ENCODE data around the gene METTL26.

The METTL26 gene

DNA sequence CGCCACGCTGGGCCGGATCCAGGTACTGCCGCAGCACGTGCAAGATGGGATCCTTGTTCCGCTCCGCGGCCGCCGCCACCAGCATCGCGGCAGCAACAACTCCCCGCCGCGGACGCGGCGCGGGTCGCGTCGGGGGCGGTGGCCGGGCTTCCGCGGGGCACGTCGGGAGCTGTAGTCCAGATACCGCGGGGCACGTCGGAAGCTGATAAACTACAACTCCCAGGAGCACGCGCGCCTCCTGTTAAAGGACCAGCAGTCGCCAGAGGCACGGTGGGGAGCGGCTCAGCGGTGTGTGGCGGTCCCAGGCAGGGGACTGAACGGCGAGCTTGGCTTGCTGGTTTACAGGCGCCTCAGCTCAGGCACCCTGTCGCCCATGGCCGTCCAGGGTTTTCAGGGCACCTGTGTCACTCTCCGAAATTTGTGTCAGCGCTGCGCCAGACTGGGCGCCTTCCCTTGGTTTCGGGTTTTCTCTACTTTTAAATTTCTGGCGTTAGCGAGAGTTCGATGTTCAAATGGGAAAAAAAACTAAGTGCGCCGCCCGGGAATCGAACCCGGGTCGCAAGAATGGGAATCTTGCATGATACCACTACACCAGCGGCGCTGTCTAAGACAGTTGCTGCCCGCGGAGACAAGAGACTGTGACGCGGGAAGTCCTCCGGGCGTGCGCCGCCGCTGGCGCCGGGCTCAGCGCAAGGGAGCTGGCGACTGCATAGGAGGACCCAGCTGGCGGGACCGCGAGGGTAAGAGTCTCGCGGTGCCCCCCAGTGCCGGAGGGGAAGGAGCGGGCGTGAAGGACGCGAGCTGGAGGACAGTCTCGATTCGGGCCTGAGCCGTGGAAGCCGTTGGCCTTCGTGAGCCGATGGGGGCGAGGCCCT lies at the start of gene METTL26:
TSS of gene METTL26 (minus strand) at position 100 of the 875 bp plus-strand sequence. CDS start at position 85, 15 bp downstream.
- DNase-seq: peak; percentile 84 to 99 (median 95)

DNA sequence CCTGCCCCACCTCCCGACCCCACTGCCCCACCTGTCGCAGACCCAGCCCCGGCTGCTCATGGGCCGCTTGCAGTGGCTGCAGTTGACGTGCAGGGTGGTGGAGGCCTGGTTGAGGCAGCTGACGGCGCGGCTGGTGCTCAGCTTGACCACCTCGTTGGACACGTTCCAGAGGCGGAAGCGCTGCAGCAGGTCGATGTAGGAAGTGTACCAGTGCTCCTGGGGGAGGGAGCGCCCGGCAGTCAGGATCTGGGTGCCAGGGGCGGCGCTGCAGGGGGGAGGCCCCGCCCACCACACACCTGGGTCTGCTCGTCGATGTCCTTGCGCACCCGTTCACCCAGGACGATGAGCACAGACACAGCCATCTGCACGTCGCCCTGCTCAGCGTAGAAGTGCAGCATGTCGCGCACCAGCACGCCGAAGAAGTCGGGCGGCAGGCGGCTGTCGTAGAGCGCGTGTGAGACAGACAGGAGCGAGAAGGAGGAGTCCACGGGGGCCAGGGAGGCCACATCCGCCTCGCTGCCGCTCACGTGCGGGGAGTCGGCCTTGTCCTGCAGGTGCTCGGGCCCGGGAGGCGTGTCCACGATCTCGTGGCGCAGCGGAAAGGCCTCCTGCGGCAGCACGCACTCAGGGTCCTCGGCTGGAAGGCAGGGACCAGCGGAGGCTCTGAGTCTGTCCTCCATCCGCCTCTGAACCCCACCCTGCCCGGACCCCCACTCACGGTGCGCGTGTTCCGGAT lies 49.0 kb upstream of the METTL26 start:
- DNase-seq: no peak

DNA sequence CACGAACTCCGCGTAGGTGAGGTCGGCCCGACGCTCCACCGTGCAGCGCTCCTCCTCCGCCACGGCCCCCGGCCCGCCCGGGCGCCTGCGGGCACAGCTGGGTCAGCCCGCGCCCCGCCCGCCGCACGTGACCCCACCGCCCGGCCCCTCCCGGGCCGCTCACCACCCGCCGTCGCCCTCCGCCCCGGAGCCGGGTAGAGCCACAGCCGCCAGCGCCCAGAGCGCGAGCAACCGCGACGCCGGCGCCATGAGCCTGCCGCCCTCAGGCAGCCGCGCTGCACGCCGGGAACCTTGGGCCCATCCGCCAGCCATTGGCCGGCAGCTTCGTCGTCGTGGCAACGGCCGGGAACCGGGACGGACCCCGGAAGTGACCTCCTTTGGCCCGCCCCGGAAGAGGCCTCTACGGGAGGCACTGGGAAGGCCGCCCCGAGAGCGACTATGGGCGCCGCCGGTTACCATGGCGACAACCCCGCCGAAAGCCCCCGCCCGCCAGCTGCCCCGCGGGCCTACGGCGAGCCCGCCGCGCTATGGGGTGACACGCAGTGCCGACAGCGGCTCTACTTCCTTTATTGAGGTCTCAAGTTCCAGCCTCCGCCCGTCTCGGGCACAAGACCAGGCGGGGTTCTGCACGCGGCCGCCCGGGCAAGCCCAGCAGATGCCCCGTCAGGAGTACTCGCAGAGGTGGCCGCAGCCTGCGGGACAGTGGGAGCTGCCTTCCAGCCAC lies 48.1 kb upstream of the METTL26 start, which contains the start of gene JMJD8:
TSS of gene JMJD8 (minus strand) at position 264 of the 724 bp plus-strand sequence. CDS start at position 249, 15 bp downstream.
- DNase-seq: peak; percentile 48 to 98 (median 90)

DNA sequence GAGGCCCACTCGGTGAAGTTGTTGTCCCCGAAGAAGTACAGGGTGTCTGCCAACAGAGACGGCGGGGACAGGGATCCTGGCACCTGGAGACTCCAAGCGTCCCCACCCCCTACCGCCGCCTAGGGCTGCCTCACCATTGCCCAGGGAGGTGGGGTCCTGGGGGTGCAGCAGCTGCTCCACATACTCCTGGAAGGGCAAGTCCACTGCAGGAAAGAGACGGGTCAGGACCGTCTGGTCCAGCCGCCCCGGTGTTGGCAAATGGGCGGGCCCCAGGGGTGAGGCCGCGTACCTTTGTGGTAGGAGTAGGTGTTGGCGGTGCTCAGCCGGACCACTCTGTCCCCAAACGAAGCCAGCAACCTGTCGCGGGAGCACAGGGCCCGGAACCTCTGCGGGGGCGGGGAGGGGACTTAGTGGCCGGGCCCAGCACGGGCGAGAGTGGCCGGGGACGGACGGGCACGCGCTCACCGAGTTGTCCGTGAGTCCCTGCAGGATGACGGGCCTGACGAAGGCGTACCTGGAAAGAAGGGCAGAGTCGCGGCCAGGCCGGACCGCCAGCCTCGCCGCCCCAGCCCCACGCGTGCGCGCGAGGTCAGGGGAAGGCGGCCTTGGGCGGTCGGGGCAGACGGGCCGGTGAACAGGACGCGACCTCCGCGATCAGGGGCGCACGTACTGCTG lies 47.4 kb upstream of the METTL26 start:
- DNase-seq: no peak

DNA sequence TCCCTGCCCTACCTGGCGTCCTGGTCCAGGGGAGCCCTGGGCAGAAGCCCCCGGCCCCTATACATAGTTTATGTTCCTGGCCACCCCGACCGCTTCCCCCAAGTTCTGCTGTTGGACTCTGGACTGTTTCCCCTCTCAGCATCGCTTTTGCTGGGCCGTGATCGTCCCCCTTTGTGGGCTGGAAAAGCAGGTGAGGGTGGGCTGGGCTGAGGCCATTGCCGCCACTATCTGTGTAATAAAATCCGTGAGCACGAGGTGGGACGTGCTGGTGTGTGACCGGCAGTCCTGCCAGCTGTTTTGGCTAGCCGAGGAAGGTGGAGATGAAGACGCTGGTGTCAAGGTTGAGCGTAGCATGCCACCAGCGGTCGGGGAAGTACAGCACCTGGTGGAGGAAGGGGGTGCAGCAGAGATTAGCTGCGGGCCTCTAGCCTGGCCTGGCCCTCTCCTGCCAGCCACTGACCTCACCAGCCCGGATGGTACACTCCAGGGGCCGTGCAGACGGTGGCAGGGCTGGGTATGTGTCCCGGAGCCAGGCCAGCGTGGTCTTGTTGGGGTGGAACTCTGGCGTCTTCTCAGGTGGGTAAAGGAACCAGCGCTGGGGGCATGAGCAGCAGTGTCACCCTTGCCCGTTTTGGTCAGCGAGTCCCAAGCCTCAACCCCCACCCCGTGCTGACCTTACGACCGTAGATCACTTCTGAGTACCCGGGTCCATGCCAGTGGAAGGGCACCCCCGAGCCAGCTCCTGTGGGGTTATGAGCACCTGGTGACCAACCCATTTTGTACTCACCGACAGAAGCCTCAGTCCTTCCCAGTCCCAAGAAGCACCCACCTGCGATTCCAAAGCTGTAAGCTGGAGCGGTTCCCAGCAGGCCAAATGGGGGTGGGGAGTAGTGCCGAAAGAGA lies 46.6 kb upstream of the METTL26 start:
- DNase-seq: no peak

DNA sequence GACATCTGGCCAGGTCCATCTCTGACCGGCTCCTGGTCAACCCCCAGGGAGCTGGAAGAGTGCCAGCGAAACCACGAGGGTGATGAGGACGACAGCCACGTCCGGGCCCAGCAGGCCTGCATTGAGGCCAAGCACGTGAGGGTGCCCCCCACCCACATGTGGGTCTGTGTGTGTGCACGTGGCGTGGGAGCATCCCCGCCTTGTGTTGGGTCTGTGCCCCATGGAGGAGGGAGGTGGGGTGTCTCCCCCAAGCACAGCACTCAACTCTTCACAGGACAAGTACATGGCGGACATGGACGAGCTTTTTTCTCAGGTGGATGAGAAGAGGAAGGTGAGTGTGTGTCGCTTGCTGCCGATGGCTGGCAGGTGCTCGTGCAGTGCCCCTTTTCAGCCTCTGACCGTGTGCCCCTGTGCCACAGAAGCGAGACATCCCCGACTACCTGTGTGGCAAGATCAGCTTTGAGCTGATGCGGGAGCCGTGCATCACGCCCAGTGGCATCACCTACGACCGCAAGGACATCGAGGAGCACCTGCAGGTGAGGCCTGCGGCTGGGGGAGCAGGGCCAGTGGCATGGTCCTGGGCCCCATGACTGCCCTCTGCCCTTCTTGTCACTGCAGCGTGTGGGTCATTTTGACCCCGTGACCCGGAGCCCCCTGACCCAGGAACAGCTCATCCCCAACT lies 45.8 kb upstream of the METTL26 start:
- no peak for DNase-seq

DNA sequence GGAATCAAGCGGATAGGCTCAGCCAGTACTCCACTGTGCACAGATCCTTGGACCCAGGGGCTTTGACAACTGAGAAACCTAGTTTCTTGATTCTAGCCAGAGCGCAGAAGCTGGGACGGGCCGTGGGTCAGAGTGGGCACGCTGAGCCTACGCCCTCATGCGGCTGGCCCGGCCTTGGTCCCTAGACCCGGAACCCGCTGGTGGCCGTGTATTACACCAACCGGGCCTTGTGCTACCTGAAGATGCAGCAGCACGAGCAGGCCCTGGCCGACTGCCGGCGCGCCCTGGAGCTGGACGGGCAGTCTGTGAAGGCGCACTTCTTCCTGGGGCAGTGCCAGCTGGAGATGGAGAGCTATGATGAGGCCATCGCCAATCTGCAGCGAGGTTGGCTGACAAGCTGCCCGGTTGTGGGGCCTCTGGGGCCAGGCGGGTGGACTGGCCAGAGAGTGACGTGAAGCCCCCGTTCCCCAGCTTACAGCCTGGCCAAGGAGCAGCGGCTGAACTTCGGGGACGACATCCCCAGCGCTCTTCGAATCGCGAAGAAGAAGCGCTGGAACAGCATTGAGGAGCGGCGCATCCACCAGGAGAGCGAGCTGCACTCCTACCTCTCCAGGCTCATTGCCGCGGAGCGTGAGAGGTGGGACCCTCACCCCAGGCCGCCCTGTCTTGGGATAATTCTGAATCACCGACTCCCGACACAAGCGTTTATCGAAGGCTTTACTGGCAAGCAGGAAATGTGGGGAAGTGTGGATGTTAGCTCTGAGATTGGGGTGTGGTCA lies 45.1 kb upstream of the METTL26 start:
- peak in 1 of 14 donors; percentile 40 for DNase-seq

DNA sequence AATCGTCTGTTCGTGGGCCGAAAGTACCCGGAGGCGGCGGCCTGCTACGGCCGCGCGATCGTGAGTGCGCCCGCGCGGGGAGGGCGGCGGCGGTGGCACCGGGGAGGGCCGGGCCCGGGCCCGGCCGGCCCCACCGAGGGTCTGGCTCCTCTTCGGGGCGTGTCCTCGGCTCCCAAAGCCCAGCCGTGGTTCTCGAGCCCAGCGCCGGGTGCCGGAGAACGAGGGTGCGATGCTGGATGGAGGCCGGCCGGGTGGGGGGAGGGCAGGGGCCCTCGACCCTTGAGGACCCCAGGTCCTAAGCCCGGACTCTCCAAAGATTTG lies 44.5 kb upstream of the METTL26 start:
- DNase-seq: no peak

DNA sequence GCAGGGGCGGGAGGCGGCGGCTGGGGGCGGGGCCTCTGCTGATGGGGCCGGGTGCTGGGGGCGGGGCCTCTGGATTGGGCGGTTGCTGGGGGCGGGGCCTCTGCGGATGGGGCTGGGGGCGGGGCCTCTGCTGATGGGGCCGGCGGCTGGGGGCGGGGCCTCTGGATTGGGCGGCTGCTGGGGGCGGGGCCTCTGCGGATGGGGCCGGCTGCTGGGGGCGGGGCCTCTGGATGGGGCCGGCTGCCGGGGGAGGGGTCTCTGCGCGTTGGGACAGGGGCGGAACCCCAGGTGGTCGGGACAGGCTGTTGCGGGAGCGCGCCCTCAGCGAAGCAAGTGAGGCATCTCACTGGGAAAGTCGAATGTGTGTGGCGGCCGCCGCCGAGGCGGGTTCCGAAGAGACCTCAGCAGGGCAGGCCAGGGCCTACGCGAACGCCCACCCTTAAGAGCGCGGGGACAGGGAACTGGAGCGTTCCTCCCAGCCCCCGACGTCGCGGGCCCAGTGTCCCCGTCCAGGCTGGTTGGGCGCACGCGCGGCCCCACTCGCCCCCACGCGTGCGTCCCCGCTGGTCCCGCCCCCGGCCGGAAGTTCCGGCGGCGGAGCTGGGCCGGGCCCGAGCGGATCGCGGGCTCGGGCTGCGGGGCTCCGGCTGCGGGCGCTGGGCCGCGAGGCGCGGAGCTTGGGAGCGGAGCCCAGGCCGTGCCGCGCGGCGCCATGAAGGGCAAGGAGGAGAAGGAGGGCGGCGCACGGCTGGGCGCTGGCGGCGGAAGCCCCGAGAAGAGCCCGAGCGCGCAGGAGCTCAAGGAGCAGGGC lies 43.9 kb upstream of the METTL26 start, which contains the start of gene STUB1:
TSS of gene STUB1 (plus strand) at position 597 of the 811 bp plus-strand sequence. CDS start at position 713, 116 bp downstream.
- DNase-seq: peak in 13 of 14 donors; percentile 47 to 91 (median 83)

DNA sequence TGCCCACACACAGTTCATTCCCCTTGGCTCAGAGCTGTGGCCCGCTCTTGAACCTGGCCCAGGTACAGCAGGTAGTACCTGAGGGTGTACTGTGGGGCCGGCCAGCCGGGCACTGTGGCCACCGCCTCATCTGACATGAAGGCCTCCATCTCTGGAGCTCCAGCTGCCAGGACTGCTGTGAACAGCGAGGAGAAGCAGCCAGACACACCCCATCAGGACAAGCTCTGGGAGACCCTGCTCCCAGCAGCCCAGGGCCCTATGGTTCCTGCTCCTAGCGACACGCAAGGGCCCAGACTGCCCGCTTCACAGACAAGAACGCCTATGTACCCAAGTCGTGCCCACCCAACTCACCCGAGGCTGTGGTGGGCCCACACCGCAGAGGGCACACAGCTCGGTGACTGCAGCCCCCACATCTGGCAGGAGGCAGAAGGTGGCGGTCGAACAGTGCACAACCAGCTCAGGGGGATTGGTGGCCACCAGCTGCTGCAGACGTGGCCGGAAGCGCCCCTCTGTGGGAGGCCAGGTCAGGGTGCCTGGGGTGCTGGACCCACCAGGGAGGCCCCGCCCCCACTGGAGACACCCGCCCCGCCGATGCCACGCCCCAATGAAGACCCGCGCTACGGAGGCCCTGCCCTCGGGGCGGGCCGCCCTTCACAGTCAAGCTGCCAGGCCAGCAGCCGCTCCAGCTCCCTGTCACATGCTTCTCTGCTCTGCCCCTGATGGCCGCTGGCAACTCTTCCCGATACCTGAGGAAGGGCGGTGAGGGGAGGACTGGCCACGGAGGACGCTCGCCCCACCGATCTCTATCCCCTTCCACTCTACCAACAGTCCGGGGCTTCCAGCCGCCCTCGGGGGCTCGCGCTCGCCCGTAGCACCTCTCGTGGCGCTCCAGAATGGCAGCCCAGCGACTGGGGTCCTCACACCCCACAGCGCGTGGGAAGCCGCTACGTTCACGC lies 43.0 kb upstream of the METTL26 start:
- DNase-seq: peak in 7 of 14 donors; percentile 41 to 82 (median 71)

DNA sequence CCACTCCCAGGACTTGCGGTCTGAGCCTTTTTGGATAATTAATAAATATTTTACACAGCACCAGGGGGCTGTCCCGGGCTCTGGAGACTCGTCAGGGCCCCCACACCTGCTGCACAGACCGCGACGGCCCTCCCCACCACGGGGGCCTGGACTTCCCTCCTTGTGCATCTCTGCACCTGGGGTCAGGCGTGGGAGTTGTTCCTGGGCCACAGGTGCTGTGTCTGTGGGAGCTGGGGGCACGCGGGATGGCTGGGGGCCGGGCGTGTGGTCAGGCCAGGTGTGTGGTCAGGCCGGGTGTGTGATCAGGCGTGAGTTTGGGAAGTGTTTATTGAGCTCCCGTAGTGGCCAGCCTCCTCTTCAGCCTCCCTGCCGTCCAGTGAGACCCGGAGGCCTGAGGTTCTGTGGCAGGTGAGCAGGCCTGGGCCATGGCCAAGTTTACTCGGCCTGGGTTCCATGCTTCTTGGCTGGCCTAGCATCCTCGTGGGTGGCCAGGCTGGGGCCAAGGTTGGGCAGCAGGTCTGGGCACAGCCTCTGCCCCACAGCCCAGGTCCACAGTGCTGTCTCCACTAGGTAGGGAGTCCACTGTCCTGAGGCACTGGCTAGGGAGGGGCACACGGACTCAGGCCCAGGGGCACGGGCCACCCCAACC lies 42.2 kb upstream of the METTL26 start:
- DNase-seq: peak in 1 of 14 donors; percentile 66

DNA sequence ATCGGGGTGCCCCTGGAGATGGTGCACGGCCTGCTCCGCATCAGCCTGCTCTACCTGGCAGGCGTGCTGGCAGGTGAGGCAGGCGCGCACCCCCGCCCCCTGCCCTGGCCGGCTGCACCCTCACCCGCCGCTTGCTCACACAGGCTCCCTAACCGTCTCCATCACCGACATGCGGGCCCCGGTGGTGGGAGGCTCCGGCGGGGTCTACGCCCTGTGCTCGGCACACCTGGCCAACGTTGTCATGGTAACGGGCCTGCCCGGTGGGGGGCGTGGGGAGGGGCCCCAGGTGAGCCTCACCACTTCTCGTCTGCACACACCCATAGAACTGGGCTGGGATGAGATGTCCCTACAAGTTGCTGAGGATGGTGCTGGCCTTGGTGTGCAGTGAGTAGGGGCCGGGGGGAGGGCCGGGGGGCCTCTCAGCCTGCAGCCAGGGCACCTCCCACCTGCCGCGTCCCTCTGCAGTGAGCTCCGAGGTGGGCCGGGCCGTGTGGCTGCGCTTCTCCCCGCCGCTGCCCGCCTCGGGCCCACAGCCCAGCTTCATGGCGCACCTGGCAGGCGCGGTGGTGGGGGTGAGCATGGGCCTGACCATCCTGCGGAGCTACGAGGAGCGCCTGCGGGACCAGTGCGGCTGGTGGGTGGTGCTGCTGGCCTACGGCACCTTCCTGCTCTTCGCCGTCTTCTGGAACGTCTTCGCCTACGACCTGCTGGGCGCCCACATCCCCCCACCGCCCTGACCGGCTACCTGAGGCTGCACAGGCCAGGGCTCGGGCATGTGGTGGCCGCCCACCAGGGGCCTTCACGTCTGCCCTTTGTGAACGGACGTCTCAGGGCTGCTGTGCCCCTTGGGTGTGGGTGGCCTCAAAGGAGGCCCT lies 41.4 kb upstream of the METTL26 start:
- no peak for DNase-seq

DNA sequence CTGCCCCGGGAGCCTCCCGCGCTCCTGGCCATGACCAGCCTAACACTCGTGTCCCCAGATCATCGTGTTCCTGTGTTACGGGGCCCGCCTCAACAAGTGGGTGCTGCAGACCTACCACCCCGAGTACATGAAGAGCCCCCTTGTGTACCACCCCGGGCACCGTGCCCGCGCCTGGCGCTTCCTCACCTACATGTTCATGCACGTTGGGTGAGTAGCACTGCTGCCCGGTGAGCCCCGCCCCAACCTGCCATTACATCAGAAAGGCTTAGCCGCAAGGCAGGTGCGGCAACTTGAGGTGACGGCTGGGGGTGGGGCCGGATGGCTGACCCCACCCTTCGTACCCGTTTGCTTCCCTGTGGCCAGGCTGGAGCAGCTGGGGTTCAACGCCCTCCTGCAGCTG lies 40.8 kb upstream of the METTL26 start:
- no peak for DNase-seq

DNA sequence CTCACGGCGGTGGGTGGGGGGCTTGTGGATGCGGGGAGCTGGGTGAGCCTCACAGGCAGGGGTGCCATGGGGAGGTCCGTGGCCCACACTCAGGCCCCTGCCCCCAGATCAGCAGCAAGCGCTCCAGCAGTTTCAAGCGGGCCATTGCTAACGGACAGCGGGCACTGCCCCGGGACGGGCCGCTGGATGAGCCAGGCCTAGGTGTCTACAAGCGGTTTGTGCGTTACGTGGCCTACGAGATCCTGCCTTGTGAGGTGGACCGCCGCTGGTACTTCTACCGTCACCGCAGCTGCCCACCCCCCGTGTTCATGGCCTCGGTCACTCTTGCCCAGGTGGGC lies 40.4 kb upstream of the METTL26 start:
- no peak for DNase-seq

DNA sequence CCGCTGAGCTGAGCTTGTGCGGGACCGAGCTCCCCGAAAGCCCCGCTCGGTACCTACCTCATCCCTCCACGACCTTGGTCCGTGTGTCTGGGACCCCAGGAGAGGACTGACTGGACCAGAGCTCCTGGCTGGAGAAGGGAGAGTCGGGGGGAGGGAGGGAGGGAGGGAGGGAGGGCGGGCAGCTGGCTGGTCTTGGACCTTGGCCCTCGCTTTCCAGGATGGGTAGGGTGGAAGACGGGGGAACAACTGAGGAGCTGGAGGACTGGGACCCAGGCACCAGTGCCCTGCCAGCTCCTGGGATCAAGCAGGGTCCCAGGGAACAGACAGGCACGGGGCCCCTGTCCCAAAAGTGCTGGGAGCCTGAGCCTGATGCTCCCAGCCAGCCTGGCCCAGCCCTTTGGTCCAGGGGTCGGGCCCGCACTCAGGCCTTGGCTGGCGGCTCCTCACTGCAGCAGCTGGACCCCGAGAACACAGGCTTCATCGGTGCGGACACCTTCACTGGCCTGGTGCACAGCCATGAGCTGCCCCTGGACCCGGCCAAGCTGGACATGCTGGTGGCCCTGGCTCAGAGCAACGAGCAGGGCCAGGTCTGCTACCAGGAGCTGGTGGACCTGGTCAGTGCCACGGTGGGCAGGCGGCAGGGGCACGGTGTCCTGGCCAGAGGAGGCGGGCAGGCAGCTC lies 39.9 kb upstream of the METTL26 start:
- peak in 1 of 14 donors; percentile 33 for DNase-seq

All from C1 segment of cervical spinal cord (tissue), 14 donors.